PFSK-1 (cell line): ENCODE results near the gene SLC48A1.

Experiments
- FOXP2 ChIP-seq: optimal IDR thresholded peaks from 2 replicates; pipeline ENCODE3; 2011; ENCODE audit warnings: borderline replicate concordance, control low read depth, inconsistent platforms; ENCODE audit not compliant: insufficient read depth; ENCODE audit errors: extremely low read length, extremely low read depth
- POLR2AphosphoS5 ChIP-seq: IDR thresholded peaks from 2 replicates; pipeline ENCODE4 v1.6.1; 2012; ENCODE audit warnings: low read depth, mild to moderate bottlenecking, control low read depth, low read length, moderate library complexity
- SIN3A ChIP-seq: IDR thresholded peaks from 2 replicates; pipeline ENCODE4 v1.6.1; 2012; ENCODE audit warnings: mild to moderate bottlenecking, low read length, moderate library complexity, borderline replicate concordance; ENCODE audit not compliant: insufficient read depth
- TAF1 ChIP-seq: IDR thresholded peaks from 2 replicates; pipeline ENCODE4 v1.6.1; 2012; ENCODE audit warnings: low read length, control low read depth, borderline replicate concordance; ENCODE audit not compliant: insufficient read depth
- TF ChIP-seq, protein P1 (sequence below), 2 experiments: IDR thresholded peaks; 2 replicates each; pipeline versions ENCODE4 v1.6.1 to v1.8.0; 2011 to 2012; ENCODE audit warnings: low read depth in 2 of 2, low read length in 2 of 2, control low read depth in 1 of 2, inconsistent platforms in 1 of 2, mild to moderate bottlenecking in 1 of 2, moderate library complexity in 1 of 2; ENCODE audit not compliant: insufficient read depth in 1 of 2

The SLC48A1 gene

GRCh38 chr12:47805417-47805816 is 32.4 kb downstream of the SLC48A1 start:
- TF ChIP-seq, protein P1, sequence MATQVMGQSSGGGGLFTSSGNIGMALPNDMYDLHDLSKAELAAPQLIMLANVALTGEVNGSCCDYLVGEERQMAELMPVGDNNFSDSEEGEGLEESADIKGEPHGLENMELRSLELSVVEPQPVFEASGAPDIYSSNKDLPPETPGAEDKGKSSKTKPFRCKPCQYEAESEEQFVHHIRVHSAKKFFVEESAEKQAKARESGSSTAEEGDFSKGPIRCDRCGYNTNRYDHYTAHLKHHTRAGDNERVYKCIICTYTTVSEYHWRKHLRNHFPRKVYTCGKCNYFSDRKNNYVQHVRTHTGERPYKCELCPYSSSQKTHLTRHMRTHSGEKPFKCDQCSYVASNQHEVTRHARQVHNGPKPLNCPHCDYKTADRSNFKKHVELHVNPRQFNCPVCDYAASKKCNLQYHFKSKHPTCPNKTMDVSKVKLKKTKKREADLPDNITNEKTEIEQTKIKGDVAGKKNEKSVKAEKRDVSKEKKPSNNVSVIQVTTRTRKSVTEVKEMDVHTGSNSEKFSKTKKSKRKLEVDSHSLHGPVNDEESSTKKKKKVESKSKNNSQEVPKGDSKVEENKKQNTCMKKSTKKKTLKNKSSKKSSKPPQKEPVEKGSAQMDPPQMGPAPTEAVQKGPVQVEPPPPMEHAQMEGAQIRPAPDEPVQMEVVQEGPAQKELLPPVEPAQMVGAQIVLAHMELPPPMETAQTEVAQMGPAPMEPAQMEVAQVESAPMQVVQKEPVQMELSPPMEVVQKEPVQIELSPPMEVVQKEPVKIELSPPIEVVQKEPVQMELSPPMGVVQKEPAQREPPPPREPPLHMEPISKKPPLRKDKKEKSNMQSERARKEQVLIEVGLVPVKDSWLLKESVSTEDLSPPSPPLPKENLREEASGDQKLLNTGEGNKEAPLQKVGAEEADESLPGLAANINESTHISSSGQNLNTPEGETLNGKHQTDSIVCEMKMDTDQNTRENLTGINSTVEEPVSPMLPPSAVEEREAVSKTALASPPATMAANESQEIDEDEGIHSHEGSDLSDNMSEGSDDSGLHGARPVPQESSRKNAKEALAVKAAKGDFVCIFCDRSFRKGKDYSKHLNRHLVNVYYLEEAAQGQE (IDR thresholded peaks at IDR 0.05; ENCODE audit: insufficient read depth in 1 of 2, low read depth in 2 of 2, low read length in 2 of 2): no peak
- TF ChIP-seq POLR2AphosphoS5 (no peak), FOXP2 (no peak), SIN3A (no peak), TAF1 (no peak)

DNA sequence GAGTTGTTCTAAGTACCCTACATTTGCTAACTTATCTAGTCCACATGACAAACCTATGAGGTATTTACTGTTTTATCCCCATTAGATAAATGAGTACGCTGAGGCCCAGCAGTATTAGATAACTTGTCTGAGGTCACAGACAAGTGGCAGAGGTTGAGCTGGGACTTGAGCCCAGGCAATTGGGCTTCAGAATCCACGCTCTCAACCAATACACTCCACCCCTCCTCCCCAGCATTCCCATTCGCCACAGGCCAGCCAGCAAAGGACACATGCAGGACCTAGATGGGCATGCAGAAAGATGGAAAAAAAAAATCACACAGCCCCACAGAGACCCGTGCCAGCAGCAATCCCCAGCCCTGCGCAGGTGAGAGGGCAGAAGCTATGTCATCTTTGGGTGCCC is 34.3 kb downstream of the SLC48A1 start:
- TF ChIP-seq FOXP2 (no peak), TAF1 (no peak), SIN3A (no peak), POLR2AphosphoS5 (no peak)
- TF ChIP-seq, protein P1 (IDR thresholded peaks at IDR 0.05; ENCODE audit: insufficient read depth in 1 of 2, low read depth in 2 of 2, low read length in 2 of 2): no peak

GRCh38 chr12:47808050-47808449 is 35.0 kb downstream of the SLC48A1 start:
- TF ChIP-seq POLR2AphosphoS5: no peak
- TF ChIP-seq TAF1: no peak
- TF ChIP-seq, protein P1 (IDR thresholded peaks at IDR 0.05; ENCODE audit: insufficient read depth in 1 of 2, low read depth in 2 of 2, low read length in 2 of 2): no peak
- TF ChIP-seq SIN3A: no peak
- TF ChIP-seq FOXP2: no peak

GRCh38 chr12:47808574-47809365 is 35.7 kb downstream of the SLC48A1 start:
- TF ChIP-seq TAF1 (no peak), SIN3A (no peak), FOXP2 (no peak), POLR2AphosphoS5 (no peak)
- TF ChIP-seq, protein P1 (IDR thresholded peaks at IDR 0.05; ENCODE audit: insufficient read depth in 1 of 2, low read depth in 2 of 2, low read length in 2 of 2): no peak

DNA sequence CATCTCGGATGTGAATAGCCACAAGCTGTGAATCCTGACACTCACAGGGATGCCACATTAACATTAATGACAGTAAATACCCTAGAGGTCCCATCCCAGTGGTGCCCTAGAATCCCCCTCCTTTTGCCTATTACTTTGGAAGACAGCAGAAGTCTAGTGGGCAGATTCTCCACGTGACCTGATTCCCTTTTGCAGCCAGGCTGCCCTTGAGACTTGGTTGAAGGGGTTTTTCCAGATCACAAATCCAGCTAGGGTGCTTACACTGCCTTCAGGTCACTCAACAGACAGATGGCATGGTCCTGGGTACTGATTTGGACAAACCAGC is 38.0 kb downstream of the SLC48A1 start:
- TF ChIP-seq SIN3A: no peak
- no peak for TF ChIP-seq FOXP2
- TF ChIP-seq TAF1: no peak
- TF ChIP-seq POLR2AphosphoS5: no peak
